IMR-90 (cell line): ENCODE measurements around the gene WDR89.

Experiments used
- BHLHE40 ChIP-seq: fragments of 150-350 bp; IDR thresholded peaks from 2 replicates; pipeline ENCODE4 v1.6.1; 2016; ENCODE audit warnings: mild to moderate bottlenecking, low read depth, low read length
- FOS ChIP-seq: fragments of 150-350 bp; IDR thresholded peaks from 2 replicates; pipeline ENCODE4 v1.6.1; 2016; ENCODE audit warnings: low read depth, low read length
- RCOR1 ChIP-seq: IDR thresholded peaks from 2 replicates; pipeline ENCODE4 v1.6.1; 2012; ENCODE audit warnings: mild to moderate bottlenecking, low read length, improper control_type of control experiment; ENCODE audit not compliant: insufficient replicate concordance
- TF ChIP-seq, protein P1 (sequence below): conservative IDR thresholded peaks from 2 replicates; pipeline ENCODE4 v1.5.1; 2012; ENCODE audit warnings: mild to moderate bottlenecking, low read depth, low read length, improper control_type of control experiment

DNA sequence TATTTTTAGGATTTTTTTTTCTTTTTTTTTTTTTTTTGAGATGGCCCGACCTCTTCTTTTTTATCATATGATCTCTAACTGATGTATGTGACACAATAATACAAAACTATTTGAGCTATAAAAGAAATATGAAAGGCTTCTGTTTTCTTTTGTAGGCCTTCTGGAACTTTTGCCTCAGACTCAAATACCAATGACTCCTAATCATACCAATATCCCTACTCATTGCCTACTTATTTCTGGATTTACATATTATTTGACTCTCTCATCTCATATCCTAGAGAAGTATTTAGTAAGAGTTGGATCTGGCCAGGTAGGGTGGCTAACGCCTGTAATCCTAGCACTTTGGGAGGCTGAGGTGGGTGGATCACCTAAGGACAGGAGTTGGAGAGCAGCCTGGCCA, 12.7 kb upstream of the WDR89 start:
- TF ChIP-seq RCOR1 (no peak), BHLHE40 (no peak), FOS (no peak)
- TF ChIP-seq, protein P1, sequence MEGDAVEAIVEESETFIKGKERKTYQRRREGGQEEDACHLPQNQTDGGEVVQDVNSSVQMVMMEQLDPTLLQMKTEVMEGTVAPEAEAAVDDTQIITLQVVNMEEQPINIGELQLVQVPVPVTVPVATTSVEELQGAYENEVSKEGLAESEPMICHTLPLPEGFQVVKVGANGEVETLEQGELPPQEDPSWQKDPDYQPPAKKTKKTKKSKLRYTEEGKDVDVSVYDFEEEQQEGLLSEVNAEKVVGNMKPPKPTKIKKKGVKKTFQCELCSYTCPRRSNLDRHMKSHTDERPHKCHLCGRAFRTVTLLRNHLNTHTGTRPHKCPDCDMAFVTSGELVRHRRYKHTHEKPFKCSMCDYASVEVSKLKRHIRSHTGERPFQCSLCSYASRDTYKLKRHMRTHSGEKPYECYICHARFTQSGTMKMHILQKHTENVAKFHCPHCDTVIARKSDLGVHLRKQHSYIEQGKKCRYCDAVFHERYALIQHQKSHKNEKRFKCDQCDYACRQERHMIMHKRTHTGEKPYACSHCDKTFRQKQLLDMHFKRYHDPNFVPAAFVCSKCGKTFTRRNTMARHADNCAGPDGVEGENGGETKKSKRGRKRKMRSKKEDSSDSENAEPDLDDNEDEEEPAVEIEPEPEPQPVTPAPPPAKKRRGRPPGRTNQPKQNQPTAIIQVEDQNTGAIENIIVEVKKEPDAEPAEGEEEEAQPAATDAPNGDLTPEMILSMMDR, result no peak
